ENCODE measurements around the gene SCNN1B.

DNA sequence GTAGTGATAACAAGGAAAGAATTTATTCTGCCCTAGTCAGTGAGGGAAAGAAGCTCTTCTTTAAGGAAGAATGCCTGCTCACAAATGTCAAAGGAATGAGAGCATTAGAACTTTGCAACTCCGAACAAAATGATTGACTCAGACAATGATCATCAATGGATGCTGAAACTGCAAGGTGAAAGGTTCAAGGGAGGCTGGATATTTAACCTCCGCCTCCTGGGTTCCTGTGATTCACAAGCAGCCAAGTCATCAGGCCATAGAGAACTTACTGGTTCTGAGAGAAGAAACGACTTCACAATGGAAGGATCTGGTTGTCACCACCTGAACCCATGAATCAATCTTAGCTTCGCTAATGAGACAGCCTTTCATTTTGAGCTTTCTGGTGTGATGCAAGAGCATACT, 16.0 kb upstream of the SCNN1B start:
- no peak for TF ChIP-seq POLR2A (IDR thresholded peaks at IDR 0.05; ENCODE audit: low read depth, low read length)
- no peak for TF ChIP-seq TAF1 (IDR thresholded peaks at IDR 0.05; ENCODE audit: borderline replicate concordance, low read depth, low read length)
- no peak for TF ChIP-seq POLR2AphosphoS5 (IDR thresholded peaks at IDR 0.05; ENCODE audit: low read depth, low read length)

All from GM12892 (cell line).